GM23338 (cell line): Measurements from ENCODE around the gene CHMP3. TPM values are rescaled to one million over a fixed set of nuclear protein-coding genes. Genes with fewer than 3 reads are reported as not detected.

ENCODE experiments used
- ATAC-seq: fragments of 200-7000 bp; cut with Tn5 transposase; 3 replicates; pipeline ENCODE4 v1.9.1; 2020
- DNase-seq: peaks from one replicate; pipeline ENCODE4 v3.0.0-alpha.2; 2015; ENCODE audit warnings: low spot score
- H2AFZ ChIP-seq: fragments of 200-600 bp; sonication (generic); 2 replicates; pipeline ENCODE4 v1.8.0; 2016; ENCODE audit warnings: antibody characterized with exemption, mild to moderate bottlenecking, moderate library complexity
- H3F3A ChIP-seq: fragments of 200-600 bp; sonication (generic); replicated peaks from 2 replicates; pipeline ENCODE4 v1.8.0; 2017; ENCODE audit warnings: antibody characterized with exemption, mixed run types, low read depth
- H3K27ac ChIP-seq: fragments of 200-600 bp; sonication (generic); 2 replicates; pipeline ENCODE4 v1.6.1; 2016; ENCODE audit warnings: low read depth
- H3K27me3 ChIP-seq: fragments of 200-600 bp; sonication (generic); 2 replicates; pipeline ENCODE4 v1.8.0; 2016; ENCODE audit warnings: mild to moderate bottlenecking, mixed run types, moderate library complexity; ENCODE audit not compliant: insufficient read depth
- H3K36me3 ChIP-seq: fragments of 200-600 bp; sonication (generic); 2 replicates; pipeline ENCODE4 v1.8.0; 2016; ENCODE audit warnings: mild to moderate bottlenecking; ENCODE audit not compliant: insufficient read depth
- H3K4me1 ChIP-seq: fragments of 200-600 bp; sonication (generic); 2 replicates; pipeline ENCODE4 v1.8.0; 2016; ENCODE audit warnings: mild to moderate bottlenecking, moderate library complexity; ENCODE audit not compliant: insufficient read depth
- H3K4me2 ChIP-seq: fragments of 200-600 bp; sonication (generic); 2 replicates; pipeline ENCODE4 v1.7.1; 2017; ENCODE audit warnings: mixed run types
- H3K4me3 ChIP-seq: fragments of 200-600 bp; sonication (generic); 2 replicates; pipeline ENCODE4 v1.6.1; 2016; ENCODE audit warnings: mixed run types
- H3K79me2 ChIP-seq: fragments of 200-600 bp; sonication (generic); replicated peaks from 2 replicates; pipeline ENCODE4 v1.8.0; 2017; ENCODE audit warnings: mild to moderate bottlenecking; ENCODE audit not compliant: insufficient read depth
- H3K9me2 ChIP-seq: fragments of 200-600 bp; sonication (generic); 2 replicates; pipeline ENCODE4 v1.8.0; 2017; ENCODE audit not compliant: insufficient read depth
- H4K20me1 ChIP-seq: fragments of 200-600 bp; sonication (generic); replicated peaks from 2 replicates; pipeline ENCODE4 v1.8.0; 2017; ENCODE audit warnings: mild to moderate bottlenecking; ENCODE audit not compliant: insufficient read depth
- H3K27ac Mint-ChIP-seq: 2 replicates; pipeline ENCODE4 v1.8.0; 2020; ENCODE audit warnings: inconsistent platforms, mild to moderate bottlenecking, moderate library complexity, mixed read lengths
- H3K27me3 Mint-ChIP-seq: 3 replicates; pipeline ENCODE4 v1.8.0; 2022; ENCODE audit warnings: low read depth, mild to moderate bottlenecking, moderate library complexity, mixed read lengths, inconsistent platforms; ENCODE audit not compliant: insufficient read depth, poor library complexity
- H3K36me3 Mint-ChIP-seq: 3 replicates; pipeline ENCODE4 v1.8.0; 2021; ENCODE audit warnings: low read depth, mild to moderate bottlenecking, inconsistent platforms, moderate library complexity, mixed read lengths
- H3K4me1 Mint-ChIP-seq: 3 replicates; pipeline ENCODE4 v1.8.0; 2020; ENCODE audit warnings: mild to moderate bottlenecking, inconsistent platforms, mixed read lengths
- H3K4me3 Mint-ChIP-seq: 3 replicates; pipeline ENCODE4 v1.8.0; 2021; ENCODE audit warnings: moderate library complexity, mild to moderate bottlenecking, inconsistent platforms, mixed read lengths
- H3K9me3 Mint-ChIP-seq: 3 replicates; pipeline ENCODE4 v1.8.0; 2020; ENCODE audit warnings: moderate library complexity, mild to moderate bottlenecking, inconsistent platforms, mixed read lengths
- CREB1 ChIP-seq: fragments of 250-450 bp; sonication (Bioruptor Pico); IDR thresholded peaks from 2 replicates; pipeline ENCODE4 v1.5.0; 2020; ENCODE audit warnings: low read depth, mild to moderate bottlenecking, moderate library complexity
- CTCF ChIP-seq, 2 experiments: fragments of 200-600 bp in 1 of 2; sonication (generic) in 1 of 2; conservative IDR thresholded peaks; 2 replicates each; pipeline versions ENCODE4 v1.5.1 to v1.6.1; 2016 to 2017; ENCODE audit warnings: antibody characterized with exemption in 2 of 2, low read depth in 2 of 2, mild to moderate bottlenecking in 2 of 2, moderate library complexity in 1 of 2
- ETS1 ChIP-seq: IDR thresholded peaks from 2 replicates; pipeline ENCODE4 v1.6.1; 2016; ENCODE audit warnings: antibody characterized with exemption
- EZH2 ChIP-seq: fragments of 200-600 bp; sonication (generic); IDR thresholded peaks from one replicate; pipeline ENCODE4 v1.8.0; 2017; ENCODE audit warnings: antibody characterized with exemption, mild to moderate bottlenecking, low read depth; ENCODE audit not compliant: unreplicated experiment
- EZH2phosphoT487 ChIP-seq: fragments of 200-600 bp; sonication (generic); IDR thresholded peaks from one replicate; pipeline ENCODE4 v1.8.1; 2018; ENCODE audit warnings: antibody characterized with exemption; ENCODE audit not compliant: unreplicated experiment
- JUNB ChIP-seq: IDR thresholded peaks from one replicate; pipeline ENCODE4 v1.6.1; 2016; ENCODE audit warnings: antibody characterized with exemption; ENCODE audit not compliant: unreplicated experiment
- NANOG ChIP-seq: IDR thresholded peaks from 2 replicates; pipeline ENCODE4 v1.6.1; 2016; ENCODE audit warnings: antibody characterized with exemption, borderline replicate concordance
- POLR2AphosphoS5 ChIP-seq: IDR thresholded peaks from 2 replicates; pipeline ENCODE4 v1.6.1; 2016; ENCODE audit warnings: antibody characterized with exemption, low read depth
- REST ChIP-seq: IDR thresholded peaks from one replicate; pipeline ENCODE4 v1.6.1; 2018; ENCODE audit warnings: antibody characterized with exemption; ENCODE audit not compliant: unreplicated experiment
- STAT1 ChIP-seq: IDR thresholded peaks from one replicate; pipeline ENCODE4 v1.6.1; 2016; ENCODE audit warnings: antibody characterized with exemption; ENCODE audit not compliant: unreplicated experiment
- ZNF114 ChIP-seq: fragments of 250-450 bp; sonication (Bioruptor Pico); IDR thresholded peaks from 2 replicates; pipeline ENCODE4 v1.5.0; 2020; ENCODE audit warnings: mild to moderate bottlenecking, moderate library complexity
- ZNF331 ChIP-seq: fragments of 250-450 bp; sonication (Bioruptor Pico); IDR thresholded peaks from 2 replicates; pipeline ENCODE4 v1.5.0; 2020; ENCODE audit warnings: low read depth, mild to moderate bottlenecking, moderate library complexity
- ZNF462 ChIP-seq: fragments of 250-450 bp; sonication (Bioruptor Pico); IDR thresholded peaks from 2 replicates; pipeline ENCODE4 v1.5.0; 2020; ENCODE audit warnings: mild to moderate bottlenecking, moderate library complexity
- polyA plus RNA-seq: library from polyadenylated mRNA; unstranded; fragments of >200 nt; fragmentation: Nextera tagmentation; extraction: Ambion mirVana; gene quantifications from 2 replicates; pipeline ENCODE4 v1.2.1, GENCODE V29; 2016
- total RNA-seq: library from RNA; depleted of rRNA; stranded (reverse); fragments of >200 nt; shearing (Covaris generic); gene quantifications from 2 replicates; pipeline ENCODE4 v1.2.3, GENCODE V29; 2014

CHMP3 gene
- total and polyA plus RNA-seq, 2 experiments from 2014 or later: 15.5 to 15.6 TPM

- H3K27me3 ChIP-seq: peaks cover 5% of the 10 kb centered on the region; the same call in 1 of the 2 replicates
- peaks cover 4% of the 10 kb centered on the region; the same call in 1 of the 3 replicates for H3K4me1 Mint-ChIP-seq
- H3K4me2 ChIP-seq: peak overlapping the region; percentile 40; the same call in 1 of the 2 replicates
- H3F3A ChIP-seq: no peaks in the 10 kb centered on the region
- no peak for ATAC-seq
- peaks cover 6% of the 10 kb centered on the region; the same call in 2 of the 3 replicates for H3K9me3 Mint-ChIP-seq
- no peaks in the 10 kb centered on the region; the same call in 1 of the 2 replicates for H4K20me1 ChIP-seq
- H3K27me3 Mint-ChIP-seq: peaks cover 16% of the 10 kb centered on the region
- H3K4me1 ChIP-seq: peaks cover 9% of the 10 kb centered on the region
- peak overlapping the region; percentile 90; the same call in 1 of the 2 replicates for H3K4me3 ChIP-seq
- H3K36me3 ChIP-seq: no peaks in the 10 kb centered on the region
- peaks cover 39% of the 10 kb centered on the region for H3K79me2 ChIP-seq
- no peaks in the 10 kb centered on the region; the same call in none of the 3 replicates for H3K36me3 Mint-ChIP-seq
- peak overlapping the region; percentile 99 for H3K27ac Mint-ChIP-seq
- H3K27ac ChIP-seq: no peak overlapping the region
- no peak for TF ChIP-seq POLR2AphosphoS5
- TF ChIP-seq EZH2: no peak
- TF ChIP-seq EZH2phosphoT487: no peak
- TF ChIP-seq CTCF (conservative IDR thresholded peaks at IDR 0.05; ENCODE audit: low read depth in 2 of 2): no peak
- TF ChIP-seq ZNF331 (CRISPR knock-in tag): no peak
- TF ChIP-seq NANOG: no peak
- TF ChIP-seq CREB1: no peak
- no peak for TF ChIP-seq STAT1
- TF ChIP-seq REST: no peak
- no peak for TF ChIP-seq ZNF114 (CRISPR knock-in tag)
- no peak for TF ChIP-seq JUNB
- no peak for TF ChIP-seq ETS1
- TF ChIP-seq ZNF462: no peak
- H2AFZ ChIP-seq: peak overlapping the region; percentile 93
- peaks cover 11% of the 10 kb centered on the region for H3K9me2 ChIP-seq
- no peak for DNase-seq
- peak overlapping the region; percentile 96 for H3K4me3 Mint-ChIP-seq
These were observed 413 bp upstream of the CHMP3 start for GRCh38 chr2:86563650-86564061.
